Measurements from ENCODE around the gene MARCHF5. TPM values are rescaled to one million over a fixed set of nuclear protein-coding genes. Genes with fewer than 3 reads are reported as not detected.

MARCHF5 gene, protein sequence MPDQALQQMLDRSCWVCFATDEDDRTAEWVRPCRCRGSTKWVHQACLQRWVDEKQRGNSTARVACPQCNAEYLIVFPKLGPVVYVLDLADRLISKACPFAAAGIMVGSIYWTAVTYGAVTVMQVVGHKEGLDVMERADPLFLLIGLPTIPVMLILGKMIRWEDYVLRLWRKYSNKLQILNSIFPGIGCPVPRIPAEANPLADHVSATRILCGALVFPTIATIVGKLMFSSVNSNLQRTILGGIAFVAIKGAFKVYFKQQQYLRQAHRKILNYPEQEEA
- total RNA-seq: 20.8 and 21.0 TPM in 2 replicates

DNA sequence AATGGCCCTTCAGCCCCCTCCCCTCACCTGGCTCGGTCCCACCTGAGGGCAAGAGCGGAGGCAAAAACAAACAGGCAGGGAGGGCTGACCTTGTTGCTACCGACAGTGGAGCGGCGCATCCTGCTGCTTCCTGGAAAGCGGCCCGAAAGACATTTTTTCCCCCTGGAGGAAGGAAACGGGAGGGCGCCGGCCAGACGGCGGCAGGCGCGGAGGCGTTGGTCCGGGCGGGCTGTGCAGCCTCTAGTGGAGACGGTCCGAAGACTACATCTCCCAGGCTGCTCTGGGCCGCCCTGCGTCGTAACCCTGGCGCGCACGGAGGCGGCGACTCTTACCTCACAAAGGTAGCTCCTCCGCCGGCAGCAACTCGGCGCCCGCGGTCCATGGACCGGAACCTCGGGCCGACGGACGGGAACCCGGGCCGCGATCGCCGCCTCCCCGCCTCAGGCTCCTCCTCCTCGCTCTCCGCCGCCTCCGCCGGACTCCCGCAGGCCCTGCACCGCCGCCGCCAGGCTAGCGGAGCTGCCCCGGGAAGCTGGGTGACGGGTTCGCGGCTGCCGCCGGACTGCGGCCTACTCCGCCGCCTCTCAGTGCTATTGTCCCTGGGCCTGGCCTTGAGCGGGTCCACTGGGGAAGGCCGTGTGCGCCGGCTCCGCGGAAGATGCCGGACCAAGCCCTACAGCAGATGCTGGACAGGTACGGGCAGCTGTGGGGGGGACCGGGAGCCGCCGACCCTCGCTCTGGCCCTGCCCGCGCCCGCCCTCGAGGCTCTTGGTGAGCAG lies at the start of gene MARCHF5, which contains the start of gene CPEB3:
Gene MARCHF5 (plus strand): TSS at position 331 of the 779 bp plus-strand sequence. CDS start 328 bp downstream, at position 659.
Gene CPEB3 (minus strand): TSS at position 242 of the 779 bp plus-strand sequence. CDS start 50,728 bp downstream, outside the sequence.

Other genes with a start within 250 kb of the MARCHF5 start
- gene CPEB3, start 89 bp upstream of the MARCHF5 start, total RNA-seq: 1.1 and 1.3 TPM in 2 replicates

All from smooth muscle cell of the pulmonary artery (primary cell).